BJ (cell line): Measurements from ENCODE around the gene COL8A1. TPM values are rescaled to one million over a fixed set of nuclear protein-coding genes. Genes with fewer than 3 reads are reported as not detected.

Experiments
- CTCF ChIA-PET: fragments of 350-600 bp; formaldehyde crosslinking; extraction: SDS; loops from one replicate; lab custom pipeline; 2021; ENCODE audit warnings: antibody characterized with exemption, inconsistent platforms; lab: Yijun Ruan, JAX
- POLR2A ChIA-PET: fragments of 300-600 bp; sonication (Branson Sonifier 250); formaldehyde crosslinking; extraction: SDS; loops from one replicate; lab custom pipeline; 2021; ENCODE audit warnings: antibody characterized with exemption; lab: Charles Lee
- DNase-seq: peaks from one replicate; pipeline ENCODE4 v3.0.0-alpha.2; 2011; ENCODE audit warnings: low read depth
- H3K27me3 ChIP-seq: 2 replicates; pipeline ENCODE4 v1.6.0; 2011; ENCODE audit warnings: low read length; ENCODE audit not compliant: control insufficient read depth, insufficient read depth
- H3K36me3 ChIP-seq: 2 replicates; pipeline ENCODE4 v1.5.1; 2011; ENCODE audit warnings: low read length; ENCODE audit not compliant: control insufficient read depth, insufficient read depth
- H3K4me3 ChIP-seq: 2 replicates; pipeline ENCODE4 v1.5.1; 2011; ENCODE audit warnings: low read depth, mild to moderate bottlenecking, control low read depth, low read length
- CTCF ChIP-seq: IDR thresholded peaks from 2 replicates; pipeline ENCODE4 v1.5.1; 2011; ENCODE audit warnings: low read depth, mild to moderate bottlenecking, control low read depth, inconsistent platforms, low read length, moderate library complexity; ENCODE audit not compliant: insufficient read depth
- polyA plus RNA-seq: library from polyadenylated mRNA; depleted of rRNA; stranded (reverse); fragments of >200 nt; gene quantifications from 2 replicates; pipeline ENCODE4 v1.2.3, GENCODE V29; 2011

The COL8A1 gene
- polyA plus RNA-seq, 1 experiment = 186 TPM

GRCh38 chr3:99607151-99607550 is 31.2 kb upstream of the COL8A1 start:
- no peak for TF ChIP-seq CTCF
- POLR2A ChIA-PET = no interaction called here
- CTCF ChIA-PET = no interaction called here
- Histone ChIP-seq H3K27me3 (no peaks in the 10 kb centered on the region), H3K4me3 (no peak overlapping the region), H3K36me3 (no peaks in the 10 kb centered on the region)
- no peak for DNase-seq

GRCh38 chr3:99614768-99615167 is 23.6 kb upstream of the COL8A1 start:
- no peak for DNase-seq
- no peaks in the 10 kb centered on the region for H3K27me3 ChIP-seq
- no peak overlapping the region for H3K4me3 ChIP-seq
- H3K36me3 ChIP-seq = no peaks in the 10 kb centered on the region
- ChIA-PET CTCF (no interaction called here), POLR2A (no interaction called here)
- no peak for TF ChIP-seq CTCF

- Histone ChIP-seq H3K27me3 (no peaks in the 10 kb centered on the region), H3K36me3 (no peaks in the 10 kb centered on the region), H3K4me3 (no peak overlapping the region)
- CTCF ChIA-PET = no interaction called here
- POLR2A ChIA-PET = no interaction called here
- no peak for DNase-seq
- peak; percentile 41 for TF ChIP-seq CTCF
These were observed 18.2 kb upstream of the COL8A1 start for GRCh38 chr3:99620077-99620767.

GRCh38 chr3:99620976-99621375 is 17.4 kb upstream of the COL8A1 start:
- no peak for TF ChIP-seq CTCF
- no peaks in the 10 kb centered on the region for H3K36me3 ChIP-seq
- ChIA-PET POLR2A (no interaction called here), CTCF (no interaction called here)
- no peaks in the 10 kb centered on the region for H3K27me3 ChIP-seq
- no peak overlapping the region for H3K4me3 ChIP-seq
- peak; percentile 57 for DNase-seq

GRCh38 chr3:99624496-99625236 is 13.7 kb upstream of the COL8A1 start:
- TF ChIP-seq CTCF = no peak
- H3K27me3 ChIP-seq = no peaks in the 10 kb centered on the region
- no peak overlapping the region for H3K4me3 ChIP-seq
- DNase-seq = no peak
- no peaks in the 10 kb centered on the region for H3K36me3 ChIP-seq
- POLR2A ChIA-PET = no interaction called here
- CTCF ChIA-PET = interaction anchor here (0.8 to 1.9 kb wide), 4 partner anchors 11 to 130 kb away, joined by 3 to 5 read pairs (median 4); no protein-coding TSS in a partner anchor
